ENCODE data around the gene NPTX1. TPM values are rescaled to one million over a fixed set of nuclear protein-coding genes. Genes with fewer than 3 reads are reported as not detected.
A peak's percentile ranks its signal among the peaks of the same experiment; 100 is the strongest.

Gene NPTX1
- total and polyA plus RNA-seq, 2 experiments from 2014 or later, result 3.4 to 20.5 TPM

- no peak for TF ChIP-seq REST (IDR thresholded peaks at IDR 0.05; ENCODE audit: unreplicated experiment)
Observed at GRCh38 chr17:80444644-80444979, 31.8 kb downstream of the NPTX1 start (continued).

GRCh38 chr17:80443916-80444643 is 32.3 kb downstream of the NPTX1 start:
- Mint-ChIP-seq H3K4me3 (0 out of 3 replicates have a peak overlapping the region, but pooled peaks have one; percentile 26), H3K9me3 (no peaks in the 10 kb centered on the region), H3K4me1 (peaks cover 4% of the 10 kb centered on the region; the same call in 1 of the 3 replicates), H3K27me3 (ENCODE audit: insufficient read depth, low read depth, poor library complexity) (peaks cover 11% of the 10 kb centered on the region), H3K36me3 (ENCODE audit: low read depth) (no peaks in the 10 kb centered on the region), H3K27ac (no peak overlapping the region)
- Histone ChIP-seq H3K4me3 (no peak overlapping the region), H3K27me3 (ENCODE audit: insufficient read depth) (no peaks in the 10 kb centered on the region), H2AFZ (no peak overlapping the region), H3F3A (replicated peaks; ENCODE audit: low read depth) (0 out of 2 replicates have a peak, but pooled peaks cover 3% of the 10 kb centered on the region), H3K36me3 (ENCODE audit: insufficient read depth) (no peaks in the 10 kb centered on the region), H3K79me2 (replicated peaks; ENCODE audit: insufficient read depth) (no peaks in the 10 kb centered on the region), H3K4me1 (ENCODE audit: insufficient read depth) (no peaks in the 10 kb centered on the region; the same call in 1 of the 2 replicates), H3K27ac (ENCODE audit: low read depth) (no peak overlapping the region), H3K4me2 (peak overlapping the region; percentile 55), H4K20me1 (replicated peaks; ENCODE audit: insufficient read depth) (no peaks in the 10 kb centered on the region; the same call in none of the 2 replicates), H3K9me2 (ENCODE audit: insufficient read depth) (no peaks in the 10 kb centered on the region)
- TF ChIP-seq CREB1 (CRISPR knock-in tag; IDR thresholded peaks at IDR 0.05; ENCODE audit: low read depth) (no peak), STAT1 (IDR thresholded peaks at IDR 0.05; ENCODE audit: unreplicated experiment) (no peak), POLR2AphosphoS5 (IDR thresholded peaks at IDR 0.05; ENCODE audit: low read depth) (no peak), NANOG (IDR thresholded peaks at IDR 0.05; ENCODE audit: borderline replicate concordance) (no peak), REST (IDR thresholded peaks at IDR 0.05; ENCODE audit: unreplicated experiment) (no peak), EZH2 (IDR thresholded peaks at IDR 0.05; ENCODE audit: low read depth, unreplicated experiment) (no peak), EZH2phosphoT487 (IDR thresholded peaks at IDR 0.05; ENCODE audit: unreplicated experiment) (no peak), ZNF331 (CRISPR knock-in tag; IDR thresholded peaks at IDR 0.05; ENCODE audit: low read depth) (no peak), JUNB (IDR thresholded peaks at IDR 0.05; ENCODE audit: unreplicated experiment) (no peak)
- DNase-seq (ENCODE audit: low spot score) (peak; percentile 57), ATAC-seq (peak; percentile 33)
